ENCODE data around the gene PDLIM3. TPM values are rescaled to one million over a fixed set of nuclear protein-coding genes. Genes with fewer than 3 reads are reported as not detected.

PDLIM3 gene
- polyA plus RNA-seq, 1 donor (not counting 4 experiments of a cell fraction or from before 2014, with no cell fraction given), result not detected

DNA sequence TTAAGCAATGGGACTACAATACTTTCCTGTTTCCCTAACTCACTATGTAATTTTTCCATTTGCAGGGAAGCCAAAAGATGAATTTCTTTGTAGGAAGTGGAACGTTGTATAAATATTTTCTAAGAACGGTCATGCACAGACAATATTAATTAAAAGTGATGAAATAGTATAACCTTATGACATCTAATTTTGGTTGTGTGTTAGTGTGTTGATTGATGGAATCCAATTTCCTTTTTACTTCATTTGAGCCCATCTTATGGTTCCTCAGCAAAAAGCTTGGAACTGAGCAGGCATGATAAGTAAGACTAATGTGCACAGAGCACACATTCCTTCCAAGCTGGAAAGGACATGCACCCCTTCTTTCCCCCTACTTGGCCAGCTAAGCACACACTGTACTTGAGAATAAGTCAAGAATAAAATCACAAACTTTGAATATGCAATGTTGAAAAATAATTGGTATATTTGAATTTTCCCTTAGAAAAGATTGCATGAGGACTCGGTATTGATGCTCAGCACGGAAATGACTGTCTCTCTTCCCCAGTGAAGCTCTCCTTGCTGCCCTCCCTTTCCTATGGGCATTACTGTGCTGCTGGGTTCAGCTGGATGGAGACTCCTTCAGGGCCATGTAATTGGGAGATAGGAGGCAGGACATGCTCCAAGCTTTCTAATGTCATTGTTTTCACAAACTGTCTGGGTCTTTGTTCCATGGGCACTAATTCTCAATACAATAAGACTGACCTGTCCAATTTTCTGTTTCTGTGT, 19.2 kb upstream of the PDLIM3 start:
- Histone ChIP-seq H2AFZ (ENCODE audit: control insufficient read depth, low read length) (no peak overlapping the region), H3K27me3 (ENCODE audit: control insufficient read depth, extremely low read depth, insufficient read depth, low read length) (no peaks in the 10 kb centered on the region), H3K27ac (ENCODE audit: control insufficient read depth, insufficient read depth, low read length) (no peak overlapping the region), H3K36me3 (ENCODE audit: control insufficient read depth in 2 of 2, extremely low read depth in 1 of 2, insufficient read depth in 2 of 2, low read length in 2 of 2) (no peaks in the 10 kb centered on the region), H3K9ac (ENCODE audit: control insufficient read depth, extremely low read depth, insufficient read depth, low read length) (no peak overlapping the region), H4K20me1 (ENCODE audit: control insufficient read depth, extremely low read depth, insufficient read depth, low read length) (no peaks in the 10 kb centered on the region), H3K9me3 (ENCODE audit: control insufficient read depth, low read depth, low read length) (no peaks in the 10 kb centered on the region), H3K4me1 (ENCODE audit: control insufficient read depth, extremely low read depth, insufficient read depth, low read length) (peaks cover 3% of the 10 kb centered on the region), H3K9me1 (ENCODE audit: control insufficient read depth, extremely low read depth, insufficient read depth, low read length) (no peaks in the 10 kb centered on the region), H3K79me2 (ENCODE audit: control insufficient read depth, insufficient read depth, low read length) (no peaks in the 10 kb centered on the region), H3K4me2 (ENCODE audit: control insufficient read depth, extremely low read depth, insufficient read depth, low read depth, low read length) (no peak overlapping the region), H3K4me3 (ENCODE audit: control insufficient read depth in 2 of 3, extremely low read depth in 1 of 3, insufficient read depth in 2 of 3, low read depth in 1 of 3, low read length in 3 of 3) (no peak overlapping the region)
- DNase-seq (ENCODE audit: low read depth, low spot score) (no peak), FAIRE-seq (no peak)
- no peak for TF ChIP-seq EZH2 (IDR thresholded peaks at IDR 0.05; ENCODE audit: low read length)
- TF ChIP-seq, protein P1, sequence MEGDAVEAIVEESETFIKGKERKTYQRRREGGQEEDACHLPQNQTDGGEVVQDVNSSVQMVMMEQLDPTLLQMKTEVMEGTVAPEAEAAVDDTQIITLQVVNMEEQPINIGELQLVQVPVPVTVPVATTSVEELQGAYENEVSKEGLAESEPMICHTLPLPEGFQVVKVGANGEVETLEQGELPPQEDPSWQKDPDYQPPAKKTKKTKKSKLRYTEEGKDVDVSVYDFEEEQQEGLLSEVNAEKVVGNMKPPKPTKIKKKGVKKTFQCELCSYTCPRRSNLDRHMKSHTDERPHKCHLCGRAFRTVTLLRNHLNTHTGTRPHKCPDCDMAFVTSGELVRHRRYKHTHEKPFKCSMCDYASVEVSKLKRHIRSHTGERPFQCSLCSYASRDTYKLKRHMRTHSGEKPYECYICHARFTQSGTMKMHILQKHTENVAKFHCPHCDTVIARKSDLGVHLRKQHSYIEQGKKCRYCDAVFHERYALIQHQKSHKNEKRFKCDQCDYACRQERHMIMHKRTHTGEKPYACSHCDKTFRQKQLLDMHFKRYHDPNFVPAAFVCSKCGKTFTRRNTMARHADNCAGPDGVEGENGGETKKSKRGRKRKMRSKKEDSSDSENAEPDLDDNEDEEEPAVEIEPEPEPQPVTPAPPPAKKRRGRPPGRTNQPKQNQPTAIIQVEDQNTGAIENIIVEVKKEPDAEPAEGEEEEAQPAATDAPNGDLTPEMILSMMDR (optimal IDR thresholded peaks at IDR 0.05 in 1 of 3, IDR thresholded peaks at IDR 0.05 in 1 of 3, conservative IDR thresholded peaks at IDR 0.05 in 1 of 3; ENCODE audit: extremely low read depth in 1 of 3, insufficient read depth in 2 of 3, low read length in 3 of 3), result no peak
- dilution Hi-C loops (cut with MboI; ENCODE audit: extremely low pct_ligation_motif_present, low sequenced_read_pairs), result no loop called here

DNA sequence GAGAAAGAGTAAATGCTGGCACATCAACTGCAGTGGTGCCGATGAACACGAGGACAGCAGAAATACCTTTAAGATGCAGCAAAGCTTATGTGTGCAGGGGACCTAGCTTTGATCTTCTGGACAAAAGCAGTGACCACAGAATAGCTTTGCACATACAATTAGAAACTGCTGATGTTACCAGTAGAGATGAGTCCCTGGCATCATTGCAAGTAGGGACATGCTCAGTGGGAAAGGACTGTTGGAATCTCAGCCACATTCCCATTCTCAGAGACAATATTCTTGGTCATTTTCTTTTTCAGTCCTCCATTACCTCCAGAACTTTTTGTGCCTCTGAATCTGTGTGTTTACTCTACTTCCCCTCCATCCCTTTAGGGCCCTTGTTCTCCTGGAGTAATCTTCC, 16.9 kb upstream of the PDLIM3 start:
- FAIRE-seq, result peak; percentile 90
- Histone ChIP-seq H3K27me3 (ENCODE audit: control insufficient read depth, extremely low read depth, insufficient read depth, low read length) (no peaks in the 10 kb centered on the region), H3K9me3 (ENCODE audit: control insufficient read depth, low read depth, low read length) (no peaks in the 10 kb centered on the region), H3K36me3 (ENCODE audit: control insufficient read depth in 2 of 2, extremely low read depth in 1 of 2, insufficient read depth in 2 of 2, low read length in 2 of 2) (no peaks in the 10 kb centered on the region), H3K79me2 (ENCODE audit: control insufficient read depth, insufficient read depth, low read length) (no peaks in the 10 kb centered on the region), H4K20me1 (ENCODE audit: control insufficient read depth, extremely low read depth, insufficient read depth, low read length) (no peaks in the 10 kb centered on the region), H3K9me1 (ENCODE audit: control insufficient read depth, extremely low read depth, insufficient read depth, low read length) (no peaks in the 10 kb centered on the region), H3K9ac (ENCODE audit: control insufficient read depth, extremely low read depth, insufficient read depth, low read length) (no peak overlapping the region), H3K4me2 (ENCODE audit: control insufficient read depth, extremely low read depth, insufficient read depth, low read depth, low read length) (peak overlapping the region; percentile 35), H2AFZ (ENCODE audit: control insufficient read depth, low read length) (no peak overlapping the region), H3K4me1 (ENCODE audit: control insufficient read depth, extremely low read depth, insufficient read depth, low read length) (peaks cover 3% of the 10 kb centered on the region), H3K4me3 (ENCODE audit: control insufficient read depth in 2 of 3, extremely low read depth in 1 of 3, insufficient read depth in 2 of 3, low read depth in 1 of 3, low read length in 3 of 3) (no peak overlapping the region), H3K27ac (ENCODE audit: control insufficient read depth, insufficient read depth, low read length) (no peak overlapping the region)
- dilution Hi-C loops (cut with MboI; ENCODE audit: extremely low pct_ligation_motif_present, low sequenced_read_pairs), result no loop called here
- TF ChIP-seq, protein P1 (optimal IDR thresholded peaks at IDR 0.05 in 1 of 3, IDR thresholded peaks at IDR 0.05 in 1 of 3, conservative IDR thresholded peaks at IDR 0.05 in 1 of 3; ENCODE audit: extremely low read depth in 1 of 3, insufficient read depth in 2 of 3, low read length in 3 of 3), result no peak
- no peak for TF ChIP-seq EZH2 (IDR thresholded peaks at IDR 0.05; ENCODE audit: low read length)
- DNase-seq (ENCODE audit: low read depth, low spot score), result no peak

All from keratinocyte (primary cell).